GM21390 (cell line): ENCODE data around the gene TLX3.
A peak's percentile ranks its signal among the peaks of the same experiment; 100 is the strongest.
"Not testable (repeated sequence)": the region's sequence is repeated elsewhere in the genome, so short reads cannot be mapped to it uniquely, and the experiment has no call there.

Experiments
- ATAC-seq: cut with Tn5 transposase; IDR thresholded peaks from one replicate; pipeline ENCODE4 v1.9.1; 2021; ENCODE audit not compliant: unreplicated experiment

Gene TLX3

GRCh38 chr5:171322527-171322926, 13.5 kb downstream of the TLX3 start:
- ATAC-seq, result no peak

GRCh38 chr5:171323007-171323406, 14.0 kb downstream of the TLX3 start:
- ATAC-seq, result no peak

- no peak for ATAC-seq
Observed at GRCh38 chr5:171323806-171324632, 15.0 kb downstream of the TLX3 start.

DNA sequence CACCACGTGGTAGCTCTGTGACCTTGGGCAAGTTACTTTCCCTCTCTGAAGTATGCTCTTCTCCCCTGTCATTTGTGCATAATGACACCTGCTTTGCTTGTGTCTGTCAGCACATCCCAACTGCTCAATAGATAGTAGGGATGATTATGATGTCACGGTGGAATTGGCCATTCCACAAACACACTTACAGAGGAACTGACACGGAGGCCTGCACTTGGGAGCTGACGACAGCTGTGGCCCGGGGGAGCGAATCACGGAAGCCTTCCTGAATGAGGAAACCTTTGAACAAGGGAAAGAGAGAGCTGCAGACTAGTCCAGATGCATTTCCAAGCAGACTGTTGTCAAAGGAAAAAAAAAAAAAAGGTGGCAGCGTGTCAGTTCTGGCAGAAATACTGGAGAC, 21.0 kb downstream of the TLX3 start:
- ATAC-seq, result no peak

- no peak for ATAC-seq
Observed at GRCh38 chr5:171335616-171336015, 26.6 kb downstream of the TLX3 start.

GRCh38 chr5:171336521-171337209, 27.6 kb downstream of the TLX3 start:
- ATAC-seq, result no peak

DNA sequence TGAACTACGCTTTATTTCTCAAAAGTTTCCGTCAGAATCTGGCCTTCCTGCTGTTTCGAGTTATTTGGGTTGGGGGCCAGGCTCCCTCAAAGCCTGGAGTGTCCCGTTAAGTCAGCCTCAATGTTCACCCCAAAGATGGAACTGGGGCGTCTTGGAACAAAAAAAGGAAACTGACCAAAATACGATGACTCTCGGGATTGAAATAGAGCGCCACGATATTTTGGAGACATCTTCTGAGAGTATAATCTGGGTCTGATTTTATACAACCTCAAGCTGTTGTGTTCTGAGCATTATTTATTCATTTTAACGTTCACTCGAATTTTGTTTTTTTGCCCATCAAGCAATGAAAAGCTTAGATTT, 28.1 kb downstream of the TLX3 start:
- ATAC-seq, result no peak

DNA sequence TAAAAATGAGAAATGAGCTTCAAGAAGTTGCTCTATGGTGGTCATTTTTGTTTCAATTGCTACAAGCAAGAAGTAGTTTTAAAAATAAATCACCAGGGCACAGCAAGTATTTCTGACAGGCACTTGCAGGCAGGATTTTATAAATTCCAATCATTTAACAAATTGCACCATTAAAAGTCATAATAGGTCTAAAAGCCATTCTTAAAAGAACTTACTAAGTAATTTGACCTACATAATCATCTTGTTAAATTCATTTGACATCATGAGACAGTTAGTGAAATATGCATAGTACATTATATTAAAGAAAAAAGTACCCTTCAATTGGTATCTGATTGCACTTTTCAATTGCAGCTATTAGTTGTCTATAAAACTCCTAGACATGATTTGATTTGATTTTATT, 31.0 kb downstream of the TLX3 start:
- ATAC-seq, result no peak

GRCh38 chr5:171340491-171340890, 31.4 kb downstream of the TLX3 start:
- ATAC-seq, result no peak

- no peak for ATAC-seq
Observed at GRCh38 chr5:171342362-171343111, 33.5 kb downstream of the TLX3 start.

GRCh38 chr5:171344936-171345608, 36.0 kb downstream of the TLX3 start:
- no peak for ATAC-seq

DNA sequence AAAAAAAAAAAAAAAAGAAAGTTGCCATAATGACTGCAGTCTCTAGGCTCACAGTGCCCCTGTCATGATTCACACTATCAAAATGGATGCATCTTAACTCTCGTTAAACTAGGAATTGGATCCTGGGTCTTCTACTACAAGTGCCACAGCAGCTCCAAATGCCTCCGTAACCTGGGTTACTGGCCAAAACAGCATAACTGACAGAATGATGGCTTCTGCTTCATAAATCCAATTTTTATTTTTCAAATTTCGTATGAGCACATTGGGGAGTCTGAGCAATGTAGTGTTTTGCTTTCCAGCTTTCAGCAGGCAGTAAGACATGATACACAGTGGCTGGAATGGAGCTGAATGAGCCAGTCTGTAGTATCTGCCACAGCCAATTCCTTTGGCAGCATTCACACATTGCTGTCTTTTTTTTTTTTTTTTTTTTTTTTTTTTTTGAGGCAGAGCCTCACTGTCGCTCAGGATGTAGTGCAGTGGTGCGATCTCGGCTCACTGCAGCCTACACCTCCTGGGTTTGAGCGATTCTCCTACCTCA, 42.6 kb downstream of the TLX3 start:
- no peak for ATAC-seq

DNA sequence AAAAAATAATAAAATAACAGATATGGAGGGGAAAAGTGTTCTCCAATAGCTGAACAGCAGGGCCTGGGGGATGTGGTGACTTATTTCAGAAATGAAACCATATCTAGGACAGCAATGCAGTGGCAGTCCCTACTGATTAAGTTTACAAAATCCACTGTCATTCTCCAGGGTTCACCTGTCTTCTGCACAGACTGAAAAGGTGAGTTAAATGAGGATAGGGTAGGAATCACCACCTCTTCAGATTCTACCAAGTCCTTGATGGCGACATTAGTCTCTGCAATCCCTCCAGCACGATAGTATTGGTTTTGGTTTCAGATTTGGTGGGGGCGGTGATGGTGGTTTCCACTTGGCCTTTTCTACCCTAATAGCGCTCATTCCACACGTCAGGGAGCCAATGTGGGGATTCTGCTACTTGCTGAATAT, 46.3 kb downstream of the TLX3 start:
- ATAC-seq, result peak; percentile 97

DNA sequence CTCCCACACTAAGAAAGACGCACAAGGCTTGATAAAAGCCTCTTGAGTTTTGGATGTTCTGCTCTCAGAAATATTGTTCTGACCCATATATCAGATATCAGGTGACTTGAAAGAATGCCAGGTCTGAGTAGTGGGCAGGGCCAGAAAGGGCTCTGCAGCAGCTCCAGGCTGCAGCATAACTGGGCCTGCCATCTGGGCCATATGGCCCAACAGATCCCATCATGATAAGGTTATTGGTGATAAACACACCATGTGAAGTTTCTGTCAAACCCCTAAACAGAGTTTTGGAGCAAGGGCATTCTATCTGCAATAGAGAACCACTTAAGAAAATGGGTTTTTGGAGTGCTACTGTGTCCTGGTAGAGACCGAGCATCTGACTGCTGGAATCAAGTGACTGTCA, 48.8 kb downstream of the TLX3 start:
- ATAC-seq, result no peak

DNA sequence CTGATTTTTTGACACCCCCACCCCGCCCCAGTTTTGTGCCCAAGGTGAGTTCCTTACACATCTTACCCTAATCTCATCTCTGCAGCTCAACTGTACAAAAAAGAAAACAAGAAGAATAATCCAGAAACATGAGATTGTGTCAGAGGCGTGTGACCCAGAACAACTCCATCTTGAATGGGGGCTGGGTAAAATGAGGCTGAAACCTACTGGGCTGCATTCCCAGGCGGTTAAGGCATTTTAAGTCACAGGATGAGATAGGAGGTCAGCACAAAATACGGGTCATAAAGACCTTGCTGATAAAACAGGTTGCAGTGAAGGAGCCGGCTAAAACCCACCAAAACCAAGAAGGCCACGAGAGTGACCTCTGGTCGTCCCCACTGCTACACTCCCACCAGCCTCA, 52.1 kb downstream of the TLX3 start:
- ATAC-seq, result not testable (repeated sequence)
